ENCODE measurements around the gene CRABP1.

The CRABP1 gene

GRCh38 chr15:78347586-78348543, 7.7 kb downstream of the CRABP1 start:
- no peak for DNase-seq

DNA sequence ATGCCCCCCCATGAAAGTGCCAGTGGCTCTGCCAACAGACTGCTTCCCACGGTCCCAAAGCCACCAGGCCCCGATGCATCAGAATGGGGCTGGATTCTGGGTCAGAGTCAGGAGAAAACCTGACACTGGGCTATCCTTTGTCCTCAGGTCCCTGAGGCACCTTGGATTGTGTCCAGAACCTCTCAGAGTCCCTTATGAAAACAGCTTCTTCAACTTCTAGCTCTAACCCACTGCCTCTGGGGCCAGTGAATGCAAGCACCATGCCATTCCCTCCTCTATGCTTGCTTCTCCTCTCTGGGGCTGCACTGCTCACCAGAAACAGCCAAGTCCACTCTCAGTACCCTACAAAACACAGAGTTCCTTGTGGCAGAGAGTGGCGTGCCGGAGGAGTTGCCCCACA, 9.9 kb downstream of the CRABP1 start:
- peak; percentile 41 for DNase-seq

- no peak for DNase-seq
These were observed 11.4 kb downstream of the CRABP1 start for GRCh38 chr15:78351539-78351938.

GRCh38 chr15:78353093-78353492, 12.9 kb downstream of the CRABP1 start:
- peak; percentile 36 for DNase-seq

DNA sequence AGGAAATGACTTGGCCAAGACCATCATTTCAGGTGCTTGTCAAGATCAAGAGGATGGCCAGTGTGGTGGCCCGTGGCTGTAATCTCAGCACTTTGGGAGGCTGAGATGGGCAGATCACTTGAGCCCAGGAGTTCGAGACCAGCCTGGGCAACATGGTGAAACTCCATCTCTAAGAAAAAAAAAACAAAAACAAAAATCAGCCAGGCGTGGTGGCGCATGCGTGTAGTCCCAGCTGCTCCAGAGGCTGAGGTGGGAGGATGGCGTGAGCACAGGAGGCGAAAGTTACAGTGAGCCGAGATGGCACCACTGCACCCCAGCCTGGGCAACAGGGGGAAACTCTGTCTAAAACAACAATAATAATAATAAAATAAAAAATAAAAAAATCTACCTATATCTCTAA, 15.0 kb downstream of the CRABP1 start:
- DNase-seq: no peak

DNA sequence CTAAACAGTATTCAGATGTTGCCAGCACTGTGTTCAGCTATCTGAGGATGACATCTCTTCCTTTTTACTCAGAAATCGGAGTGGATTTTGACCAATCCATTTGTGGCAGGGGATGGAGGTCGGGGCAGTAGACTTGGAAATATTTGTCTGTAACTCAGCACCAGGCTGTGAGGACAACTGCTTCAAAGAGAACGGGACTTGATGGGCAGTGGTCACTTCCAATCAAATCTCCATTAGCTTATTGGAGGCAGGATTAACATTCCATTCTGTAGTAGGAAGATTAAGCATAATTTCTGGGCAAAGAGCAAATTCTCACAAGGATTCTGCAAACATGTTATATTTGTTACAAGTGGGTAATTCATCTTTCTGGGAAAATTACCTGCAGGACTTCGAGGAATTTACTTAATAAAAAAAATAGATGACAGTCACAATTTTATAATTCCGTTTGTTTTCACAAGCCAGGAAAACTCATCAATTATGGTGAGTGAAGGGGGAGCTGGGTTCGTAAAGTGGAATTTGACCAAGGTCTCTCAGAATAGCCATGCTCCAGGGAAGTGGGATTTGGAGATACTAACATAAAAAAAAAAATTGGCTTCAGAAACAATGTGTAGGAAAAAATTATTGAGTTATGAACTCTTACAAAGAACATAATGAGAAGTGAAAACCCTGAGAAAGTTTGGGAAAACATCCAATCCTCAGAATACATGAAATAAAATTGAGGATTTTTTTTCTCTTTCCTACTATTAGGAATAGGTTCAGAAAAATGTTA, 18.1 kb downstream of the CRABP1 start:
- peak; percentile 91 for DNase-seq

DNA sequence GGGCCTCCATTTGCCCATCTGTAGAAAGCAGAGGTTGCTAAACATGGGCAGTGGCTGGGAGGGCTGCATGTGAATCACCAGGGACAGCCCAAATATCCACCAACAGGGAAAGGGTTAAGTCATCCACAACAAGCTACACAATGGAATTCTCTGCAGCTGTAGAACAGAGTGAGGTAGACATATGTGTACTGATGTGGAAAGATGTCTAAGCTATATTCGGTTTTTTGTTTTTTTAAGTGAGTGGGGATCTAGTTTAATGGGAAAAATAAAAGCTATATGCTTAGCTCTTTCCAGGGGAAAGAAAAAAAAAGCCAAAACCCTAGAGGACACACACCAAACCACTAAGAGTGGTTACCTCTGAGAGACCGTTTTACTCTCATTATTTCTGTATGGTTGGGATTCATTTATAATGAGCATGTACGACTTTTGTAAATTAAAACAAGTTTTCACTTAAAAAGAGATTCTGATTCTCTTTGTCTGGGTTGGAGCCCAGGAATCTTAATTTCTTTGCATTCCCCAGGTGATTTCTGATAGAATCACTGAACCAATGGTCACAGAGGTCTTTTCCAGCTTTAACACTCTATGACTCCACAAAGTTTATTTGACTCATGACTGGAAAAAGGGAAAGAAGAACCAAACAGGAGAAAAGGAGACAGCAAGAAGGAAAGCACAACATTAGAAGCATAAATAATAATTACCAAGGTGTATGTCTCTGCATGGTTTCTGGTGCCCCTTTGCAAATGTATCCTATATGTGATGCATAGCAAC, 19.1 kb downstream of the CRABP1 start:
- DNase-seq: peak; percentile 77

DNA sequence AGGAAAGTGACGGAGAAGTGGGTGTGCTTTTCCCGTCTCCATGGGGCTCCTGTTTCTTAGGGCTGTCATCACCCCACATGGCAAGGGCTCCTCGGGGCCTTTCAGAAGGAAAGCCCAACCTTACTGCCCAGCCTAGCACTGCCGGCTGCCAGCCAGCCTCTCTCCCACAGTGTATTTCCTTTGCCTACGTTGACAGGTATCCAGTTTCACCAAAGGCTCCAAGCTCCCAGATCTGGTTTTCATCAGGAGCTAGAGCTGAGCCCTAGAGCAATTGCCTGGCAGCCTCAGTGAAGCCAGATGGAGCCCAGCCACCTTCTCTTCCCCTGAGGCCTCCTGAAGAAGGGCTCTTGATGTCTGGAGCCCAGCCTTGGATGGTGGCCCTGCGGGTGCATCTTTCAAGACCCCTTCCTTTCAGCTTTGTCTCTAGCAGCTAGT, 20.2 kb downstream of the CRABP1 start:
- DNase-seq: peak; percentile 71

- no peak for DNase-seq
These were observed 21.0 kb downstream of the CRABP1 start for GRCh38 chr15:78360958-78361718.

DNA sequence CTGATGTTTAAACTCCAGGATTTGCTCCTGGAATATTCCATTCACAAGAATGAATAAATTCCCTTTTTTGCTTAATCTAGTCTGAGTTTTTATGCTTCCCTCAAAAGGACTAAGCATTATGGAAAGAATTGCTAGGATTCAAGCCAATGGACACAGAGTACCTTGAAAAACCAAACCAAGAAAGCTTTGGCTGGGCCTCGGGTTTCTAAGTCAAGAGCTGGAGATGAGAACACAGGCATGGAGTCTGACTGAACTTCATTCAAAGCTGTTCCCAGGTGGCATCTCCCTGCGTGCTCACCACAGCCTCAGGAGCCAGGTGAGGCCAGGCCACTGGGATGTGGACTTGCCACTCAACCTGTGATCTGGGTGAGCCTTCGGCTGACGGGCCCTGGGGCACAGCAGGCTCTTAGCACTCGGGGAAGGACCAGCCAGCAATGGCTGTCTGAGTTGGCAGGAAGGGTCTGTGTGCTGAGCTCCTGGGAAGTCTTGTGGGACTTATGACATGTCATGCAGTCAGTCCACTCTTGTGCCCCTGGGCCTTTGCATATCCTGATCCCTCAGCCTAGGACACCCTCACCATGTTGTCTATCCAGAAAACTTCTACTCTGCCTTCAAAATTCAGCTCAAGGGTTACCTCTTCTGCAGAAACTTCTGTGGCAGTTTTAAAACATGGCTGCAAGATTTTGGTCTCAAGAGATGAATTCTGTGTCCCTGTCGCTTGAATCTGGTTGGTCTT, 21.8 kb downstream of the CRABP1 start:
- no peak for DNase-seq

DNA sequence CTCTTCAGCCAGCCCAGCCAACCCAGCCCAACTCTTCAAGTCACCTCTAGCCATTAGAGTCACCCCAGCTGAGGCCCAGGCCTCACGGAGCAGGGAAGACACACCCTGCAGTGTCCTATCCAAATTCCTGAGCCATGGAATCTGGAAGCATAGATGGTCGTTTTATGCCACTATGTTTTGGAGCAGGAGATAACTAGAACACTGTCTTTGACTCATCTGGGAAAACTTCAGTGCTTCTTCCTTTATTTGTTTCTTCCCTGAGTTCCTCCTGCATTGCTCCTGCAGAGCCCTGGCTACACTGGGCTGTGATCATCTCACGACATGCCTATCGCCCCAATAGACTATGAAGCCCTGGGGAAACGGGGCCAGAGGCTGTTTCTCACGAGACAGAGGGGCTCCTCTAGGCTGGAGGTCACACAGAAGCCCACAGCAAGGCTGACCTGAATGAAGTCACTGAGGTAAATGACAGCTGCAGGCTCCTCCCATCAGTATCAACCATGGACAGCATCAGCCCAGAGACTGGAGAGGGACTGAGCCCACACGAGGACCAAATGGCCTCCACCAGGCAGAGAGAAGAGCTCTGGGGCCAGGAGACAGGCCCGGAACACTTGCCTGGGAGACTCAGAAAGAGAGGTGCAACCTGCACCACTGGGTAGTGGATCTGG, 22.7 kb downstream of the CRABP1 start:
- no peak for DNase-seq

DNA sequence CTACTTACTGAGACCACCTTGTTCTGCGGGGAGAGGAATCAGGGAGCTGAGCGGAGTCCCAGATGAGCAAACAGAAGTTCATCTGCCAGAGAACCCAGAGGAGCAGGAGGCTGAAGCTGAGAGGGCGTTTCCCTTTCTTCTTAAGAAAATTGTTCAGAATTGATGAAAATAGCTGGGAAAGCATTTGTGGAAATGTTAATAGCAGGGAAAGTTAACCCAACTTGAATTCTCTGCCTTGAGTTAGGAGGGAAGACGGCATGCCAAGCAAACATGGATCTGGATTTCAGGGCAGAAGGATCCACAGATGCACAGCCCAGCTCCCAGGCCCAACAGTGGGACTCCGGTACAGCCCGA, 23.2 kb downstream of the CRABP1 start:
- DNase-seq: no peak

DNA sequence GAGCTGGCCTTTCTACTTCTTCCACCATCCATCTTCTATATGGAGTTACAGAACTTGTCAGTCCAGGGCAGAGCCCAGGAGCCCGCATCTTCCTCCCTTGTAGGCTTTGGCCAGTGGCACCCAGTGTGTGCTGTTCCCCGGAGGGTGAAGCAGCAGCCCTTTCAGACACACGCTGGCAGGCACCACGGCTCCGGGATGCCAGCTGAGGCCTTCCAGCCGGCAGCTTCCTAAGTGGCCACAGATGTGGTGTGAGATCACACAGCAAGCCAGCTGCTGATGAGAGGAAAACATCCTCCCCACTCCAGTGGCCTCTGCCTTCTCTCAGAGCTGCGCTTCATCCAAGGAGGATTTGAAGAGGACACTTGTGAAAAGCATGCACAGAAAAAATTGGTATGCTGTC, 24.1 kb downstream of the CRABP1 start:
- peak; percentile 59 for DNase-seq

- no peak for DNase-seq
These were observed 25.8 kb downstream of the CRABP1 start for GRCh38 chr15:78365917-78366316.

DNA sequence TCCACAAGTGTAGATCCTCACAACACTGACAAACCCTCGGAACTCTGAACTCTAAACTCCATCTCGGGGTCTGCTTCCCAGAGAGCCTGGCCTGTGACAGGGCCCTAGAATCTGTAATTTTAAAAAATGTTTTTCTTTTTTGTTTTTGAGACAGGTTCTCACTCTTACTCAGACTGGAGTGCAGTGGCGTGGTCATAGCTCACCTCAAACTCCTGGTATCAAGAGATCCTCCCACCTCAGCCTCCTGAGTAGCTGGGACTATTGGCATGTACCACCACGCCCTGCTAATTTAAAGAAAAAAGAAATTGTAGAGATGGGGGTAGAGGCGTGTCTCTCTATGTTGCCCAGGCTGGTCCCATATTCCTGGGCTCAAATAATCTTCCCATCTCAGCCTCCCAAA, 26.2 kb downstream of the CRABP1 start:
- no peak for DNase-seq

- peak; percentile 67 for DNase-seq
These were observed 28.5 kb downstream of the CRABP1 start for GRCh38 chr15:78368651-78369050.

DNA sequence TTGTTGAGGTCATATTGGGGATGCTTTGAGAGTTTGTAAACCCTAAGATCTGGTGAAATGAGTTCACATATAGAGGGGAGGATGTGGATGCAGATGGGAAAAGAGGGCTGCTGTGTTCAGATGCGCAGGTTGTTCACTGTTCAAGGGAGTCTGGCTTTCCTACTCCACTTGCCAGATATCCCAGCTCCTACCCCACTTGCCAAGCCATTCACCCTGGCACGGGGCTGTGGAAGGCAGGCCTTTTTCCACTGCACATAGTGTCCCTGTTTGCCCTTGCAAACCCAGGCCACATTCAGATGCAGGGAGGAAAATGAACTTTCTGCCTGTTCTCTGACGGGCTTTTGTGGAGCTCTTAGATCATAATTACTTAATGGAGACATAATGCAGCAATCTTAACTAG, 29.0 kb downstream of the CRABP1 start:
- DNase-seq: no peak

GRCh38 chr15:78370013-78370412, 29.9 kb downstream of the CRABP1 start:
- DNase-seq: no peak

DNA sequence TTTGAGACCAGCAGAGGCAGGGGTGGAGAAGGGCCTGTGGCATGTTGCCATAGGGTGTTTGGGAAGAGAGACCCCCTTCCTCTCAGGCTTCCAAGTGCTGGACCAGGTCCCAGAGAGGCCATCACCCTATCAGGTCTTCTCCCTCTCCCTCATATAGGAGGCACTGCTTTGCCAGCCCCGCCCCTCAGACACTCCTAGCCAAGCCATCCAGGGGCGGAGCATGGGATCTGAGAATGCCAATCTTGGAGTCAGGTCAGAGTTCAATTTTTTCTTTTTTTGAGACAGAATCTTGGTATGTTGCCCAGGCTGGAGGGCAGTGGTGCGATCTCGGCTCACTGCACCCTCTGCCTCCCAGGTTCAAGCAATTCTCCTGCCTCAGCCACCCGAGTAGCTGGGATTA, 32.7 kb downstream of the CRABP1 start:
- no peak for DNase-seq

- DNase-seq: no peak
These were observed 34.6 kb downstream of the CRABP1 start for GRCh38 chr15:78374436-78375393.
